OCI-LY3 (cell line): ENCODE measurements around the gene TUBGCP3.

Experiments used
- CTCF ChIP-seq: fragments of 200-600, 300-600 bp; sonication (generic); IDR thresholded peaks from 2 replicates; pipeline ENCODE4 v1.5.1; 2014; ENCODE audit warnings: antibody characterized with exemption, low read length, low read depth
- EZH2phosphoT487 ChIP-seq: fragments of 200-600 bp; shearing (Covaris generic); IDR thresholded peaks from 2 replicates; pipeline ENCODE4 v1.6.1; 2018; ENCODE audit warnings: antibody characterized with exemption, mixed run types, low read depth

DNA sequence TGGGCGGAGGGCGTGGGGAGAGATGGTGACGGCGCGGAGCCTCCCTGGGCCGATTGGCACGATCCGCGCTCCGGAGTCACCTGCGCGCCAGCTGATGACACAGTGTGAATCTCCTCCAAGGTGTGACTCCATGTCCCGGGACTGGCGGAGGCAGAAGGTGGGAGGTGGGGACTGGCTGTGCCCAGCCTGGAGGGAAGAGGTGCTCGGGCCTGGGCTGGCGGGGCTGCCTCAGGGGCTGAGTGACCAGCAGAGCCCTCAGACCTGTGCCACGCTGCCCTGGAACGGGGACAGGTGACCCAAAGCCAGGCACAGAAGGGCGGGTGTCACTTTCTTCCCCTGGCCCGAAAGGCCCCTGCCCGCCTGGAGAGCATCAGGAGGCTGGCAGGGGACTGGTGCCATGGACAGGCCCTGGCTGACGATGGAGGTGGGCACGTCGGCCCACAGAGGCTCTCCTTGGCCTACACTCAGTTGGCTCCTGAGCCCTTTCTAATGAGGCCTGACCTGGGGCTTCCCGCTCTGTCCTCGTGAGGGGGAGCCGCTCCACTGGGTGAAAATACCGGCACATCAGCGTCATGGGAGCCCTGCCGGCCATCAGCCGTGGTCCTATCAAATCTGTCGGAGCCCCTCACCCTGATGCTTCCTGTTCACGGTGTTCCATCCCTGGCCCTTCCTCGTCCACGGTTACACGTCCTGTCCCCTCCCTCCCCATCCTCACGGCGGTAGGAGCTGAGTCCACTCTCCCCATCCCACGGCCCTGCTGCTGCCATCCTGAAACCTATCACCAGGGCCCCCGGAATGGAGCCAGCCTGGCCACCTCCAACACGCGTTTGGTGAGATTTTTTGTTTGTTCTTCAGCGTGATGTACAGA lies 136.2 kb downstream of the TUBGCP3 start:
- TF ChIP-seq EZH2phosphoT487: no peak
- TF ChIP-seq CTCF: no peak
